NCI-H2107 treated with DMSO at 0.1 percent for 48 hours (cell line): ENCODE measurements around the gene CLCNKA.
"Not testable (repeated sequence)": the region's sequence is repeated elsewhere in the genome, so short reads cannot be mapped to it uniquely, and the experiment has no call there.

ENCODE experiments used
- DNase-seq: peaks from one replicate; lab custom pipeline; 2025; ENCODE audit not compliant: unreplicated experiment; lab: John Stamatoyannopoulos, UW

The CLCNKA gene

DNA sequence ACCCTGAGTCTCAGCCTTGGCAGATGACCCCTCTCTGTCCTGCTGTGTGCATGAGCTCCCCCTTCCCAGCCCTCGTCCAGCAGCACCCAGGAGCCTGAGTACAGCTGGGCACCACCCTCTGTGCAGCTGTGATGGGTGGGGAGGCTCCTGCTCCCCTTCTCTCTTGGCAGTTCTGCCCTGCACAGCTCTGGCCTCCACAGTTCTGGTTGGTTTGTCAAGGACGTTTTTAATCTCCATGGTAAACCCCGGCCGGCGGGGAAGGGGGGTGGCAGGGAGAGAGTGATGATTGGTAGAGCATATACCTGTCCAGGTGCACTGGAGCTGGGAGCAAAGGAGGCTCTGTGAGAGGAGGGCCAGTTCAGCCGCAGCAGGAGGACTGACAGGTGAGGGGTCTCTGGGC is at the start of gene CLCNKA:
CLCNKA (plus strand) TSS at position 356 of the 400 bp plus-strand sequence. CDS start 584 bp downstream, outside the sequence.
- DNase-seq, result peak; percentile 49

DNA sequence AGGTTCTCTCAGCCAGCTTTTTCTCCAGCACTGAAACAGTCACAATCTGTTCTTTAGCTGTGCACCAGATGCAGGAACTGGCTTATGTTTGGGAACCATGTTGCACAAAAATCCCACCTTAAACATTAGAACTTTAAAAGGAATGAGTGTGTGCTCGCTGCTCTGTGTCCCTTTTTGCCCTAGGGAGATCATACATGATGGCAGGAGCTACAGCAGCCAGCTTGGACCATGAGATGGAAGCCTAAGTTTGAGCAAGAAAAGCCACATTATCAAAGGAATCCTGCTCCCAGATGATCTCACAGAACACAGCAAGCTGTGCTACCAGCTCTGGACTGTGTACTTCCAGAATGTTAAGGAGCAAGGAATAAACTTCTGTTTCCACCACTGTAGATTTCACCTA is 49.4 kb upstream of the CLCNKA start:
- DNase-seq, result no peak

DNA sequence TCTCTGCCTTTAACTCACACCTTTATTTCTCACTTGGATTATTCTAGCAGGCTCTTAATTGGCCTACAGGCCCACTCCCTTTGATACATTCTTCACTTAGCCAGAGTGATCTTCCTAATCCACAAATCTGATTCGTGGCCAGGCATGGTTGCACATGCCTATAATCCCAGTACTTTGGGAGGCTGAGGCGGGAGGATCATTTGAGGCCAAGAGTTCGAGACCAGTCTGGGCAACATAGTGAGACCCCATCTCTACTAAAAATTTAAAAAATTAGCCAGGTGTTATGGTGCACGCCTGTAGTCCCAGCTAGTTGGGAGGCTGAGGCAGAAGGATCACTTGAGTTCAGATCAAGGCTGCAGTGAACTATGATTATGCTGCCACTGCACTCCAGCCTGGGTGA is 48.1 kb upstream of the CLCNKA start:
- no peak for DNase-seq

DNA sequence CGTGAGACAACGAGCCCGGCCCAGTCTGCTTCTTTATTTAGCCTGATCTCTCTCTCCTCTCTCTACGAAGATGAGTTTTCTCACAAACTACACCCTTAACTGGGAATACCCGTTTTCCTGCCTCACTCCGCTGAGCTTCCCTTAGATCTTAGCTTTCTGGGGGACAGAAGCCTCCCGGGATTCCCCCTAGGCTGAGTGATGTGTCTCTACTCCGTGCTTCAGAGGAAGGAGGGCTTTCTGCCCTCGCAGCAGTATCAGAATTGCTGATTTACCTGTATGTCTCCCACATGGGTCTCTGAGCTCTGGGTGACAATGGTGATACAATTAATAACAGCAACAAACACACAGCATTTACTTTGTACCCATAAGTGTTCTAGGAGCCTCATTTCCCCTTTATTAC is 47.0 kb upstream of the CLCNKA start:
- no peak for DNase-seq

DNA sequence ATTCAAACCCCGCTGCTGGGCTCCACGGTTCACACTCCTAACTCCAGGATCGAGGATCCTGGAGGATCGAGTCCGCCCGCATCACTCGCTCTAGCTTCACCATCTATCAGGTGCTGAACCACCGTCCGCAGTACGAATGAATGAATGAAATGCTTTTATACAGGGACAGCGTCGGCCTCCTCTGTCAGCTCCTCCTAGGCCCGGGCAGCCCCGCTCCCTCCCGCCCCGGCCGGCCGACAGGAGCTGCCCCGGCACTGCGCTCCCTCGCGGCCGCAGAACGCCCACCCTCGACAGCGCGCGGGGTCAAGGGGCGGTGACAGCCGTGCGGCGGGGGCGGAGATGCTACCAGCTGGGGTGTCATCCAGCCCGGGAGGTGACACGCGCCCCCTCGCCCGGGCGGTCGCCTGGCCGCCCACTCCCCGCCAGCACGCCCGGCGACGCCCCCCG is 46.5 kb upstream of the CLCNKA start:
- DNase-seq, result no peak

DNA sequence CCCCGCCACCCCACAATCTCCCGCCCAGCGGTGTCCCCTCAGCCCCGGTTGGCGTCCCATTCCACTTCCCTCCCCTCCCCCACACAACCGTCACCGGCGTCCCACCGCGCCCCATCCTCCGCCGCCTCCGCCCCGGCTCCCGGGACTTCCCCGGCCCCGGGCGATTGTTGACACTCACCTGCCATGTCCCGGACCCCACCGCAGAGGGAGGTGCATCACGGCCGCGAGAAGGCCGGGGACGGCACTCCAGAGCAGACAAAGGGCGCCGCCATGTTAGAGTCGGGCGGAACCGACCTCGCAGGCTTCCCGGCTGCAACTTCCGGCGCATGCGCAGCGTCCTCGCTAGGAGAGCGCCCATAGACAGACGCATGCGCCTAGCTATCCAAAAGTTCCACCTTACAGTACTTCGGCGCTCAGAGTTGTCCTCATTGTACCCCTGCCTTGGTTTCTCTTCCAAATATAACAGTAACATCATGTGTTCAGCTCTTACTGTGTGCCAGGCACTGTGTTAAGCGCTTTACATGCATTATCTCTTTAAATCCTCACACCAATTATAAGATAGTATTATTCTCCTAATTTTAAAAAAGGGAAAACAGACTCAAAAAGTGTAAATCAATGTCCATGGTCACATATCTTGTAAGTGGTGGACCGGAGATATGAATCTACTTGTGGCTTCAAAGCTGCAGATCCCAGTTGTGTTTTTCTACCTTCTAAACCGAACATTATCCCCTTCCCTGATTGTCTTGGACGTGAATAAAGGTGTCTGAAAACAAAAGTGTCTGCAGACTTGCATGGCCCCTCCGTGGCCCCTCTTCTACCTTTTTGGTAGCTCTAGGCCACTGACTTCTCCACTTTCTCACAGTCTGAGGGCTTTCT is 45.8 kb upstream of the CLCNKA start, which contains the start of gene ZBTB17:
ZBTB17 (minus strand) TSS at position 297 of the 876 bp plus-strand sequence. CDS start 27,606 bp downstream, outside the sequence.
- DNase-seq, result peak; percentile 81

DNA sequence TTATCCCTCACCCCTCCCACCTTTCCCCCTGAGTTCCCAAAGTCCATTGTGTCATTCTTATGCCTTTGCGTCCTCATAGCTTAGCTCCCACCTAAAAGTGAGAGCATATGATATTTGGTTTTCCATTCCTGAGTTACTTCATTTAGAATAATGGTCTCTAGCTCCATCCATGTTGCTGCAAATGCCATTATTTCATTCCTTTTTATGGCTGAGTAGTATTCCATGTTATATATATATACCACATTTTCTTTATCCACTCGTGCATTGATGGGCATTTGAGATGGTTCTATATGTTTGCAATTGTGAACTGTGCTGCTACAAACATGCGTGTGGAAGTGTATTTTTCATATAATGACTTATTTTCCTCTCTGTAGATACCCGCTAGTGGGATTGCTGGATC is 43.9 kb upstream of the CLCNKA start:
- not testable (repeated sequence) for DNase-seq

DNA sequence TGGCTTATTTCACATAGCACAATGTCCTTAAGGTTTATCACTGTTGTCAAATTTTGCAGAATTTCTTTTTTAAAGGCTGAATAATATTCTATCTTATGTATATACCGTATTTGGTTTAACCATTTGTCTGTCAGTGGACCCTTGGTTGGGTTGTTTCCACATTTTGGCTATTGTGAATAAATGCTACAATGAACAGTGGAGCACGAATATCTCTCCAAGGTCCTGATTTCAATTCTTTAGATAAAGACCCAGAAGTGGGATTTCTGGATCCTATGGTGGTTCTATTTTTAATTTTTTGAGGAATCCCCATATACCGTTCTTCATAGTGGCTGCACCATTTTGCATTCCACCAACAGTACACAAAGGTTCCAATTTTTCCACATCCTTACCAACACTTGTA is 40.2 kb upstream of the CLCNKA start:
- no peak for DNase-seq

DNA sequence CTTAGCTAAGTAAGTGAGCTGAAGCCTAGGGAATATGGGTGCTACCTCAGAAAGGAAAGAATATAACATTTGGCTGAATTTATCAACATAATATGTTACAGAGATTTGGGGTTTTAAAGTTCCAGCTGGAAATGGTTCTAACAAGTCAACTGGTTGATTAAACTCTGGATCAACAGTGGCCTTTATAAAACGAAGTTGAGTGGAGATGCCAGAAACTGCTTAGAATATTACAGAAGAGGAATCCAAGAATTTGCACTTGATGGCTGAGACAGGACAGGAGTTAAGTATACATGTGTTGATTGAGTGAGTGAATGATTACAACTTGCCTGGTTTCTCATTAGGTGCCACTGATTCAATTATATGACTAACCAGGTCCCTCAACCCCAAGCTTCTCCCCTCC is 38.6 kb upstream of the CLCNKA start:
- no peak for DNase-seq

DNA sequence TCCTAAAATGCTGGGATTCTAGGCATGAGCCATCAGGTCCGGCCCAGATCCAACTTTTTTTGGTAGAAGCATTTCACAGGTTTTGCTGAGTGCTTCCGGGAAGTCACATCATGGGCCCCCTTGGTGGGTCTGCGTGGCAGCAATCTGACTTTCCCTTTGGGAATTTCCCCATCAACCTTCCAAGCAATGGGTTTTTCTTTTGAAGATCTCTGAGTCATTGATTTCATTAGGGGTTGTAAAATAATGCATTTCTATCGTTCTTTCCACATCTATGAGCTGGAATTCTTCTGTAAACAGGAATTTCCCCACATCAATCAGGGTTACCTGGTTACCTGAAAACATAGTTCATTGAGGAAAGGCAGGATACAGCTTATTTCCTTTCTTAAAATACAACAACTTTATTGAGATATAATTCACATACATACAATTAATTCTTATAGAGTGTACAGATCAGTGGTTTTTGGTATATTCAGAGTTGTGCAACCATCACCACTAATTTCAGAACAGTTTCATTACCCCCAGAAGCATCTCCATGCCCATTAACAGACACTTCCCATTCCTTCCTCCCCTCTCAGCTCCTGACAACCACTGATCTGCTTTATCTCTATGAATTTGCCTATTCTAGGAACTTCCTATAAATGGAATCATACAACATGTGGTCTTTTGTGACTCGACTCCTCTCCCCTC is 36.1 kb upstream of the CLCNKA start:
- DNase-seq, result no peak

DNA sequence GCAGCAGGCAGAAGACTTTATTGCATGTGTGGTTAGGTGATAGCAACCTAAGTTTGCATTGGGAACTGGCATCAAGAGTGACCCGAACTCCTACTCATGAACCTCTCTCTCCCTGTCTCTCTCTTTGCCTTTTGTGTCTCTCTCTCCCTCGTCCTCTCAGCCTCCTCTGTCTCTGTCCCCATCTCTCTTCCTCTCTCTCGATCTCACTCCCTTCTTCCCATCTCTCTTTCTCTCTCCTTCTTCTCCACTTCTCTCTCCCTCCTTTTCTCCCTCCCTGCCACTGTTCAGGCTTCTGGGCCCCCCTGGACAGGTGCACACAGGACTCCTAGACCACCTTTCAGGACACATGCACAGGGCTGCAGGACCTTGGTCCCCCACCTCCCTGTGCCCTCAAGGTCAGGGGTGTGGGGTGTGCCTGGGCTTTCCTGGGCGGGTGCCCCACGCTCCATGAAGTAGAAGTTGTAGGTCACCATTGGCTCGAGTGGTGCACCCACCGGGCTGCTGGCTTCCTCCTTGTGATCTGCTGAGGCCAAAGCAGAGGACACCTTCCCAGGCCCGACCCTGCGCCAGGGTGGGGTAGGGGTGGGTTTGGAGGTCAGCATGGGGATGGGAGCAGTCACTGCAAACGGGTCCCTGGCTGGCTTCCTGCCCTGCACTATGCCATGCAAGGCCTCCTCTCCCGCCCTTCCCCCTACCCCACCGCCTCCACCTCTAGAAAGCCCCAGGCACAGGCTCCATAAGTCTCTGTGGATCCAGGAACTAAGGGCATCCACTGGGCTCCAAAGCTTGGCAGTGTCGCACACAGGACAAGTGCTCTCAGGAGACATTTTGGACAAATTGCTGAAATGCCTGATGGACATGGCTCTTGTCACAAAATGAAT is 32.7 kb upstream of the CLCNKA start:
- no peak for DNase-seq

DNA sequence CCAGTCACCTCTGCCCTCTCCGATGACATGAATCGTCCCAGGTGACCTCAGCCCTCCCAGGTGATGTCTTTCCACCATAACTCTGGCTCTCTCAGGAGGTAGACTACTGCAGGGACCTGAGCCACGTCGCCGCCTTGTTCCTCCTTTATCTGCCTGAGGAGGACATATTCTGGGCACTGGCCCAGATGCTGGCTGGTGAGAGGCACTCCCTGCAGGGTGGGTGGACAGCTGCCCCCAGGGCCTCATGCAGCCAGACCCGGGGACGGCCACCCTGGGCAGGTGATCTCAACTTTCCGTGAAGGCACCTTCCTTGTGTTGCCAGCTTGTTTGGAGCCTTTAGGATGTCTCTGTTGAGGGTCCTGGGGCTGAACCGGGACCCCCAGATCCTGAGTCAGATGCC is 32.1 kb upstream of the CLCNKA start:
- DNase-seq, result no peak

DNA sequence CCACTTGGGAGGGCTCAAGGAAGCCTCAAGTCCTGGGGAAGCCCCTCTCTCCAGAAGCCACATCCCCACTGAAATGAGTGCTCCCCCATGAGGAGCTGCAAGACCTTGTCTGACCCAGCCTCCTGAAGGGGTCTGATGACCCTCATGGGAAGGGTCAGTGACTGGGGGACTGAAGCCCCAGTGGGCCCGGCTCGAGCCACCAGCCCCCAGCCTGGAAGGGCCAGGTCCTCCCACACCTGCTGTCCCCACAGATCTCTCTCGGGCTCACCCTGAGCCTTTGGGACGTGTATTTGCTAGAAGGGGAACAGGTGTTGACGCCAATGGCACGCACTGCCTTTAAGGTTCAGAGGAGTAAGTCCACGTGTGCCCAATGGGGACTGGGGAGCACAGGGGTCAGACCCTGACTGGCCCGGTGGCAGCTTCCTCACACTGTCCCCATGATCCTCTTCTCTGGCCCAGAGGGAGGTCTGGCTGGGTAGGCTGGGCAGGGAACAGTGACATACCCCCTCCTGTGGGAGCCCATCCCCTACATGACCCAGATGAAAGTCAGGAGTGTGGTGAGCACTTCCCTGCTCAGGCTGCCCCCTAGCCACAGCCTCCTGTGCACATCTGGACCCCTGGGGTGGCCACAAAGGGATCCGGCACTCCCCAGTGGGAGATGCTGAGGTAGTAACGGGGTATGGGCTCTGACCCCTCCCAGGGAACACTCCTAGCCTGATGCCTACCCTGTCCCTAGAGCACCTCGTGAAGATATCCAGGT is 30.2 kb upstream of the CLCNKA start:
- DNase-seq, result no peak

DNA sequence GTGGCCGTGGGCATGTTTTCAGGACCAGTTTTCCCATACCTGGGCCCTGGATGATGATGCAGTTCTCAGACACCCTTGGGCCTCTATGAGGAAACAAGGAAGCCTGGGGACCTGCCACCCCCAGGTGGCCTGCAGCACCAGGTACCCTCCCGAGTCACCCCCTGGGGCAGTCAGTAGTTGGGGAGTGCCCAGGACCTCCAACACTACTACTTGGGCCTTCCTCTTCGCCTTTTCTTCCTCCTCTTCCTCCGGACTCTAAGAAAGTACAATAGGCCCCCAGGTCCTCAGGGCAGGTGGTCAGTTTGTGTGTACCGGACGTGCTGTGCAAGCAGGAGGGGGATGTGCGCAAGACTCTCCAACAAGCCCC is 29.7 kb upstream of the CLCNKA start:
- DNase-seq, result no peak

DNA sequence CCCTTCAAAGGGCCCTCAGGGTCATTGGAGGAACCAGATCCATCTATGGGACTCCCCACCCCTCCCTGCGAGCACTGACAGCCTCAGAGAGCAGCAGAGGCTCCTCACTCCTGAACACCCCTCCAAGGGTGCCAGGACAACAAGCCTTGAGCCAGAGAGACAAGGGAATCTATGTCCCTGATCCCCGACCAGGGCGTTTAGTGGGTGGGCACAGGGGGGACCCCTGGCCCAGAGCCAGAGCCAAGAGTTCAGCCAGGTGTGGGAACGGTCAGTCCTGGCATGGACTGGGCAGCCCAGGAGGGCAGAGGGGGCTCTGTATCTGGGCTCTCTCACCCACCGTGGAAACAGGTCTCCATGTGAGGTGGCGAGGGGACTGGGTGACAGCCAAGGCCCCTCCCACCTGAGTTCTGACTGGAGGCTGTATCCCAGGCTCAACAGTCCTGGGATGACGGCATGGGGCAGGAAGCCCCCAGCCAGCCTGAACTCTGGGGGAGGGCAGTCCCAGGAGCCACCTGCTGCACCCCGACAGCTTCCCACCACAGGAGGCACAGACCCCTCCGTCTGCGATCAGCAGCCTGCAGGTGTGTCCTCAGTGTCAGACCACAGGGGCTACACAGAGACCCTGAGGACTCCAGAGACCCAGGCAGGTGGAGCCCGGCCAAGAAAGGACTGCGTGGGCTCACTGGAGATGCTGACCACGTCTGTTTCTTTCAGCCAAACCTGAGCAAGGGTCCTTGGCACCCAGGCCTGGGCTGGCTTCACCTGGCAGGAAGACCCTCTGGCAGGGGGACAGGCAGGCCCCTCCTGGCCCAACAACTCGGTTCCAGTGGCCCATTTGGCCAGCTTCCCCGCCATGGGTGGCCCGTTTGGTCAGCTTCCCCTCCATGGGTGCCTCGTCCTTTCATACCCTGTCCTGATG is 29.0 kb upstream of the CLCNKA start:
- no peak for DNase-seq

DNA sequence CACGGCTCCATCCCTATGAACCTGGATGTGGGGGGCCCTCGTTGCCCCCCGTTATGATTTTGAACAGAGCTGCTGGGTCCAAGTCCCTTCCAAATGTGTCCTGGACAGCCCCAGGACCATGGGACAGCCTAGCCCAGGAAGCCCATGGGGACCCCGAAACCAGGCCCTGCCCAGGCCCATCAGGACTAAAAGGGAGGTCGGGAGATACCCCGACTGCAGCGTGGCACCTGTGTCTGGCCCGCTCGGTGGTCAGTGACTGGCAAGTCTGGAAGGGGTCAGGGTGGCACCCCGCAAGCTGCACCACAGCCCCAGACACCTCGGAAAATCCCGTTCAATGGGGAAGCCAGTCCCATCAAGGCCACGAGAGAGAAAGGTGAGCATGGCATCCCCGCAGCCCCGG is 28.2 kb upstream of the CLCNKA start:
- DNase-seq, result no peak

DNA sequence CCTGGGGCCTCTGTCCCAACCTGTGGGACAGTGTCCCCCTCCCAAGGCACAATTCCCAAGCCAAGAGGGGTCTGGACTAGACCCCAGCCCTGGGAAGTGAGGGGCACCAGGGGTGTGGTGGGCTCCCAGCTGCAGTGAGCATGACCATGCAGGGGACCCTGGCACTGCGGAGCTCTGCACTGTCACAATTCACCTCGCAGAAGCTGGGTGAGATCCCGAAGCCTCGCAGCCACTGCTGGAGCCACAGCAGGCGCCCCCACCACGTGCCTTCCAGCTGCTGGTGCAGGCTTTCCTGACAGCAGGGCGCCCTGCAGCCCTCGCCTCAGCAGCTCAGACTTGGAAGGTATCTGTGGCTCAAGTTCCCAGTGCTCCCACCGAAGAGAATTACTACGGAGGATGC is 27.8 kb upstream of the CLCNKA start:
- DNase-seq, result no peak

DNA sequence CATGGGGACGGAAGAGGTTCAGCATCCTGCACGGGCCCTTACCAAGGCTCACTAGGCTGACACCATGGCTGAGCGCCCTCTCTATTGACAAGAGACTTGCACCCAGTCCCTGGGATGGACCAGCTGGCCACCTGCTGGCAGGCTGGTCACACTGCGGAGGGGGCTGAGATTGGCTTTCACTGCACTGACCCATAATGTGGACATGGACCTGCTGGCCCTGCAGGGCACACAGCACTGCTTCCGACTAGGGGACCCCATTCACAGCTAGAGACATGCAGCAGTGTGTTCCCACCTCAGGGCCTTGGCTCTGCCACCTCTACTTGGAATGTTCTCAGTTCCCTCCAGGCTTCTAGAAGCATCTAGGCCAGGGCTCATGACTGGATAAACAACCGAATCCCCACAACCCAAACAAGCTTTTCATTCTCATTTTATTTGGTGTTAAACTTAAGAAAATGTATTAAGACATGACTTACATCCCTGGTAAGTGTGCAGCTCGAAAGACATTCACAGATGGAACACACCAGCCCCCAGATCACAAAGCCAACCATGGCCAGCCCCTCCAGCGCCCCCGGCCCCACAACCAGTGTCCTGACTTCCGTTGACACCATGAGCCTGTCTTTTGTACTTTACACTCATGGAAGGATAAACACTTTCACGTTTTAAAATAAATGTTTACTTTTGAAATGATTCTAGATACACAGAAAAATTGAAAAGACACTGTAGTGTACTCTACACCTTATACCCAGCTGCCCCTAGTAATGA is 27.1 kb upstream of the CLCNKA start:
- no peak for DNase-seq

DNA sequence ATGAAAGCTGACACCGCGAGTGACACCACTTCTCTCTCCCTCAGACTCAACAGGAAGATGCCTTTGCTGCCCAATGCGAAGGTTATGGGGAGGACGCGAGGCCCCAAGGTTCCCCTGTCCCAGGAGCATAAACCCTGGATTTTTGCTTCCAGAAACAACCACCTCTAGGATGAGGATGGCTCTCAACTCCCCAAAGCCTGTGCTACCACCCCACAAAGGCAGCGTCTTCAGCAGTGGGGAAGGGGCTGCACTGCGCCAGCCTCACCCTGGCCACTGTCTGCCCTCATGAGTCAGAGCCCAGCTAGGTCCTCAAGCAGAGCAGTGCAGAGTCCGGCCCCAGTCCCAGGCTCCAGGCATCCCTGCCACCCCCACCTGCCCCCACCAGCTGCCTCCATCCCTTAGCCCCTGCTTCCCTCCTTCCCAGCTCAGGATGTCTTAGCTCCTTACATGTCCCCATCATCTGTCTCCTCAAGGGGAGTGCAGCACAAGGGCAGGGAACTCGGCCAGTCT is 24.7 kb upstream of the CLCNKA start:
- DNase-seq, result no peak
